ENCODE measurements around the gene TRMT6.

The TRMT6 gene

GRCh38 chr20:5973172-5973571 is 22.8 kb upstream of the TRMT6 start:
- no peak for TF ChIP-seq ZNF274 (IDR thresholded peaks at IDR 0.05; ENCODE audit: low read depth, low read length)
- H3K4me3 ChIP-seq (ENCODE audit: low read length), result no peak overlapping the region

GRCh38 chr20:5971203-5971602 is 20.9 kb upstream of the TRMT6 start:
- no peak for TF ChIP-seq ZNF274 (IDR thresholded peaks at IDR 0.05; ENCODE audit: low read depth, low read length)

GRCh38 chr20:5970381-5970780 is 20.0 kb upstream of the TRMT6 start:
- no peak overlapping the region for H3K4me3 ChIP-seq (ENCODE audit: low read length)
- TF ChIP-seq ZNF274 (IDR thresholded peaks at IDR 0.05; ENCODE audit: low read depth, low read length), result no peak

More at GRCh38 chr20:5971203-5971602, 20.9 kb upstream of the TRMT6 start:
- H3K4me3 ChIP-seq (ENCODE audit: low read length), result no peak overlapping the region

- TF ChIP-seq ZNF274 (IDR thresholded peaks at IDR 0.05; ENCODE audit: low read depth, low read length), result no peak
- no peak overlapping the region for H3K4me3 ChIP-seq (ENCODE audit: low read length)
Measured at GRCh38 chr20:5969940-5970339, 19.6 kb upstream of the TRMT6 start.

GRCh38 chr20:5969348-5969935 is 19.1 kb upstream of the TRMT6 start:
- TF ChIP-seq ZNF274 (IDR thresholded peaks at IDR 0.05; ENCODE audit: low read depth, low read length), result no peak

DNA sequence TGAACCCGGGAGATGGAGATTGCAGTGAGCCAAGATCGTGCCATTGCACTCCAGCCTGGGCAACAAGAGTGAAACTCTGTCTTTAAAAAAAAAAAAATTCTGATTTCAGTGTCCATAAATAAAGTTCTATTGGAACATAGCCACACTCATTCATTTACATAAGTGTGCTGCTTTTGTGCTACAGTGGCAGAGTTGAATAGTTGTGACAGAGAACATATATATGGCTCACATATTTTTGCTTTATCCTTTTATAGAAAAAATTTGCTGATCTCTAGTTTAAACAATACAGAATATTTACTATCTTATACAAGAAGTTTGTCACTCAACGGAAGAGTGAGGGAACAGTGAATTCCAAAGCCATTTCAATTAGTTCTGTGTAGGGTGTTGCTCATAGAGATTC is 18.1 kb upstream of the TRMT6 start:
- TF ChIP-seq ZNF274 (IDR thresholded peaks at IDR 0.05; ENCODE audit: low read depth, low read length), result no peak

More at GRCh38 chr20:5969348-5969935, 19.1 kb upstream of the TRMT6 start:
- no peak overlapping the region for H3K4me3 ChIP-seq (ENCODE audit: low read length)

DNA sequence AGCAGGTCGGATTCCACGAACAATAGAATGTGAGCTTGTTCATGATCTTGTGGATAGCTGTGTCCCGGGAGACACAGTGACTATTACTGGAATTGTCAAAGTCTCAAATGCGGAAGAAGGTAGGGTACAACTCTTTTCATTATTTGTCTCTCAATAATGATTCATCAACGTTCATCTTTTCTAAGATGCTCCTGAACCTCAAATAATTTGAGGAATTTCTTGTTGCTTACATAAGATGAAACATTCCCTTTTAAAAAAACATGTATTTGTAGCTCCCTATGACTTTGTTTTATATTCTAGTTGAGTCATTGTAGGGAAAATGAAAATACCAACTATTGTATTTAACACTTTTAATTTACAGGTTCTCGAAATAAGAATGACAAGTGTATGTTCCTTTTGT is 17.1 kb upstream of the TRMT6 start:
- no peak for TF ChIP-seq ZNF274 (IDR thresholded peaks at IDR 0.05; ENCODE audit: low read depth, low read length)
- H3K4me3 ChIP-seq (ENCODE audit: low read length), result no peak overlapping the region

More for the DNA sequence above, 18.1 kb upstream of the TRMT6 start:
- H3K4me3 ChIP-seq (ENCODE audit: low read length), result no peak overlapping the region

DNA sequence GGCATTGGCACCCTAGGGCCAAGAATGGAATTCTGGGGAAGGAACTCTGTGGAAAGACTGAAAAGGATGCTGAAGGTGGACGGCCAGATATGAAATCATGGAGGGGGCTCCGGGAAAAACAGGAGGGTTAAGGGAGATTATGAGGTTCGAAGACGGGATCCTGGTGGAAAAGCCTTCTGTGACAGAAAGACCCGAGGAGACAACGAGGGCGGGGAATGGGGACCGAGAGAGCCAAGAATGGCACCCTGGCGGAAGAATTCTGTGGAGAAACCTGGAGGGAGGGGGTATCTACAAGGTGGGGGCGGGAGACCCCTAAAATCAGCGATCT is 426 bp downstream of the TRMT6 start:
- no peak for TF ChIP-seq ZNF274 (IDR thresholded peaks at IDR 0.05; ENCODE audit: low read depth, low read length)
- peak overlapping the region; percentile 98 for H3K4me3 ChIP-seq (ENCODE audit: low read length)

DNA sequence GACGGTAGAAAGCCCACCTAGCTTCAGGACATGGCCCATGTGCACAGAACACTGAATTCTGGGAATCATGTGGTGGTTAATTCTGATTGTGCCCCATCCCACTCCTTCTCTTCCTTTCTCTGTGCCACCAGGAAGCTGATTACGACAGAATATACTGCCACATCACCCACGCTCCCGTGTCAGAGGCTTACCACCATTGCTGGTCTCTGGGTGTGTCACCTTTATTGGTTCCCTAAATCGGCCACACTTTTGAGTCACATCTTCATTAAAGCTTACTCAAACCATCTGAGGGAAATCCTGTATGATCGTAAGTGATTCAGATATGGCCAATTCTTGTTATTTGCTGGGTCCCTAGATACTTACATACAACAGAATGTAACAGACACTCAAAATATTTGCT is 3.1 kb downstream of the TRMT6 start:
- TF ChIP-seq ZNF274 (IDR thresholded peaks at IDR 0.05; ENCODE audit: low read depth, low read length), result no peak
- no peak overlapping the region for H3K4me3 ChIP-seq (ENCODE audit: low read length)

GRCh38 chr20:5945963-5946362 is 4.4 kb downstream of the TRMT6 start:
- TF ChIP-seq ZNF274 (IDR thresholded peaks at IDR 0.05; ENCODE audit: low read depth, low read length), result no peak

DNA sequence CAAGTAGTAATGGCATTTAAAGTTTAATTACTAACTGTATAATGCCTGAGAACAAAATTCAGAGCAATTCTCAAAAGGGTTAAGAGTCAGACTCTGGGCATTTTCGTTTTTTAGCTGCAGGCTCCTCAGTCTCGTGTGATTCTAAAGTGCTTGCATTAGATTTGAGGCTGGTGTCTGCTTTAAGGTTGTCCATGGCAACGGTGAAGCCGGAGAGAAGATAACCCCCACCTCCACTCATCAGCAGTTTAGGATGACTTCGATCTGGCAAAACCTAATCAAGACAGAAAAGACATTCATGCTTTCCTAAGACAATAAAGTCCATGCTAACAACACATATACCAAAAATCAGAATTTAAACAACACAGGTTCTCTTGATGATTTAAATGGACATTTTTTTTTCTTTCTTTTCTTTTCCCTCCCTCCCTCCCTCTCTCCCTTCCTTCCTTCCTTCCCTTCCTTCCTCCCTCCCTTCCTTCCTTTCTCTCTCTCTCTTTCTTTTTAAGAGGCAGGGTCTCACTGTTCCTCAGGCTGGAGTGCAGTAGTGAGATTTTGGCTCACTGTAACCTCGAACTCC is 11.8 kb downstream of the TRMT6 start:
- H3K4me3 ChIP-seq (ENCODE audit: low read length), result no peak overlapping the region
- no peak for TF ChIP-seq ZNF274 (IDR thresholded peaks at IDR 0.05; ENCODE audit: low read depth, low read length)

More at GRCh38 chr20:5945963-5946362, 4.4 kb downstream of the TRMT6 start:
- H3K4me3 ChIP-seq (ENCODE audit: low read length), result no peak overlapping the region

DNA sequence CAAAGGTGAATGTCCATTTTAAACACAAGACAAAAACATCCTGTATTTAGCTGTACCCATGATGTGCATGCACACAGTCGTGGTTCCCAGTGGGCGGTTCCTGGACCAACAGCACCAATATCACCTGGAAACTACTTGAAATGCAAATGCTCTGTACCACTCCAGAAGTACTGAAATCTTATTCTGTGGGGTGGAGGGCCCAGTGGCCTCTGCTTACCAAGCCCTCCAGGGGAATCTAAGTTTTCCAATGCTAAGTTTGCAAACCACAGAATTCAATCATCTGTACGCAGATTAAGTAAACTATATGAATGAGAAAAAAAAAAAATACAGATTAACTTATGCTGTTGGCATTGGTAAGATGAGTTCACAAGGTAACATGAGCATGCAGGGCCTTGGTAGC is 14.1 kb downstream of the TRMT6 start:
- TF ChIP-seq ZNF274 (IDR thresholded peaks at IDR 0.05; ENCODE audit: low read depth, low read length), result no peak
- H3K4me3 ChIP-seq (ENCODE audit: low read length), result no peak overlapping the region

DNA sequence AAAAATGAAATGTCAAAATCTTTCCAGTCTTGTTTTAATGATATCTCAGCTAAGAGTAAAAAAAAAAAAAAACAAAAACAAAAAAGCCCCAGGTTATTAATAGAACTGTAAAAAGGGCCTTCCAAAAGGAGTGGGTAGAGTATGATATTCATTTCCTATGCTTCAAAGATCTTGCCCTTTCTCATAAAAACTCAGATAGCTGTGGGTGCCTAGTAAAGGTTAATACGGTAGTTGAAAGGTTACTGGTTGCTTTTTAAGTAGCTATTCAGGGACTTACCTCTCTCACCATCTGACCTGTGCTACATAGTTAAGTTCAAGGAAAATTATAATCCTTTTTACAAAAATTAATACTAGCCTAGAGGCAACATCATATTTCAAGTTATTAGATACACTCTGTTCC is 14.9 kb downstream of the TRMT6 start:
- no peak overlapping the region for H3K4me3 ChIP-seq (ENCODE audit: low read length)
- no peak for TF ChIP-seq ZNF274 (IDR thresholded peaks at IDR 0.05; ENCODE audit: low read depth, low read length)

DNA sequence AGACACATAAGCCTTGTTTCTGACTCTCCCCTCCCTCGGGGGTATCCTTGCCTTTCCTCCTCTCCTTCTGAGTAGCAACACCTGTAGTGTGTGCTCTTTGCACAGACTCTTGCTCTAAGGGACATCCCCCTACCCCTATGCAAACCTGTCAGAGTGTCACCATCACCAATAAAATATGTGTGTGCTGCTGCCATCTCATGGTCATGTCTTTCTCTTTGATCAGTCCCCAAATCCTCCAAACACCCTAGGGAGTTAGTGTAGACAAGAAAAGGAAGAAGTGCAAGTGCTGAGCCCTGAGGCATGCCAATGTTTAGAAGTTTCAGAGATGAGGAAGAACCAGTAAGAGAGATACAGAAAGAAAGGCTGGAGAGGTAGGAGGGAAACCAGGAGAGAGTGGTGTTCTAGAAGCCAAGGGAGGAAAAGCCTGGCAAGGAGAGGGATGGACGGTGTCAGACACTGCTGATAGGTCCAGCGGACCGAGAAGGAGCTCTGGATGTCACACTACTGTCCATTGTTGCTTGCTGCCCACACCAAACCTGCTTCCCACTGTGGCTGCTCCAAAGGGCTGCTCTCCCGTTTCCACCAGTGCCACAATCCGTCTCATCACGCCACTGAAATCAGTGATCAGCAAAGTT is 16.4 kb downstream of the TRMT6 start:
- TF ChIP-seq ZNF274 (IDR thresholded peaks at IDR 0.05; ENCODE audit: low read depth, low read length), result no peak
- no peak overlapping the region for H3K4me3 ChIP-seq (ENCODE audit: low read length)

- no peak overlapping the region for H3K4me3 ChIP-seq (ENCODE audit: low read length)
- no peak for TF ChIP-seq ZNF274 (IDR thresholded peaks at IDR 0.05; ENCODE audit: low read depth, low read length)
Measured at GRCh38 chr20:5932796-5933195, 17.5 kb downstream of the TRMT6 start.

Data from GM08714 (cell line).